Fibroblast of villous mesenchyme (primary cell): ENCODE data around the gene TMEM132D. TPM values are rescaled to one million over a fixed set of nuclear protein-coding genes. Genes with fewer than 3 reads are reported as not detected.
"Not testable (repeated sequence)": the region's sequence is repeated elsewhere in the genome, so short reads cannot be mapped to it uniquely, and the experiment has no call there.

Experiments
- DNase-seq: peaks from one replicate; pipeline ENCODE4 v3.0.0-alpha.2; 2010; ENCODE audit warnings: low read depth
- H3K4me3 ChIP-seq: 2 replicates; pipeline ENCODE4 v1.5.1; 2011; ENCODE audit warnings: low read depth, mild to moderate bottlenecking, low read length
- total RNA-seq: library from RNA; depleted of rRNA; stranded (reverse); fragments of >200 nt; gene quantifications from 2 replicates; pipeline ENCODE4 v1.2.3, GENCODE V29; 2012
- TF ChIP-seq, protein P1 (sequence below): IDR thresholded peaks from 2 replicates; pipeline ENCODE4 v1.5.1; 2012; ENCODE audit warnings: low read depth, mild to moderate bottlenecking, low read length; ENCODE audit not compliant: insufficient read depth

TMEM132D gene
- total RNA-seq, 1 donor: not detected

DNA sequence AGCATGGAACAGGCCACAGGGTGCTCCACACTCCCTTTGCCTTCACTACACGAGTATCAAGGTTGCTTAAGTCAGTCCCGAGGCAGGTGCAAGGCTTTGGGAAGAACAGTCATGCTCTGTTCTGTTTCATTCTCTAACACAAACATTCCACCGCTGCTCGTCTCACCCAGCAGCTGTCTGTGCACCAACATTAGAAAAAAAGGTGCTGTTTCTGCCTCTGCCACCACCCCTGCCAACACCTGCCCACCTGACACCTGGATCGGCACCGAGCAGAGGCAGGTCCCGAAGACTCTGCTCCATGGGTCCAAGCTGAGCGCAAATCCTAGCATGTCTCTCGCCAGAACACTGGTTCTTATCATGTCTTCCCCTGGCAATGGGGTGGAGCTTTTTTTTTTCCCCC lies 347.7 kb downstream of the TMEM132D start:
- TF ChIP-seq, protein P1, sequence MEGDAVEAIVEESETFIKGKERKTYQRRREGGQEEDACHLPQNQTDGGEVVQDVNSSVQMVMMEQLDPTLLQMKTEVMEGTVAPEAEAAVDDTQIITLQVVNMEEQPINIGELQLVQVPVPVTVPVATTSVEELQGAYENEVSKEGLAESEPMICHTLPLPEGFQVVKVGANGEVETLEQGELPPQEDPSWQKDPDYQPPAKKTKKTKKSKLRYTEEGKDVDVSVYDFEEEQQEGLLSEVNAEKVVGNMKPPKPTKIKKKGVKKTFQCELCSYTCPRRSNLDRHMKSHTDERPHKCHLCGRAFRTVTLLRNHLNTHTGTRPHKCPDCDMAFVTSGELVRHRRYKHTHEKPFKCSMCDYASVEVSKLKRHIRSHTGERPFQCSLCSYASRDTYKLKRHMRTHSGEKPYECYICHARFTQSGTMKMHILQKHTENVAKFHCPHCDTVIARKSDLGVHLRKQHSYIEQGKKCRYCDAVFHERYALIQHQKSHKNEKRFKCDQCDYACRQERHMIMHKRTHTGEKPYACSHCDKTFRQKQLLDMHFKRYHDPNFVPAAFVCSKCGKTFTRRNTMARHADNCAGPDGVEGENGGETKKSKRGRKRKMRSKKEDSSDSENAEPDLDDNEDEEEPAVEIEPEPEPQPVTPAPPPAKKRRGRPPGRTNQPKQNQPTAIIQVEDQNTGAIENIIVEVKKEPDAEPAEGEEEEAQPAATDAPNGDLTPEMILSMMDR: no peak
- no peak overlapping the region for H3K4me3 ChIP-seq
- no peak for DNase-seq

GRCh38 chr12:129552996-129553750 lies 350.7 kb downstream of the TMEM132D start:
- DNase-seq: no peak
- TF ChIP-seq, protein P1: no peak
- no peak overlapping the region for H3K4me3 ChIP-seq

GRCh38 chr12:129551441-129551840 lies 352.4 kb downstream of the TMEM132D start:
- TF ChIP-seq, protein P1: no peak
- no peak for DNase-seq
- no peak overlapping the region for H3K4me3 ChIP-seq

DNA sequence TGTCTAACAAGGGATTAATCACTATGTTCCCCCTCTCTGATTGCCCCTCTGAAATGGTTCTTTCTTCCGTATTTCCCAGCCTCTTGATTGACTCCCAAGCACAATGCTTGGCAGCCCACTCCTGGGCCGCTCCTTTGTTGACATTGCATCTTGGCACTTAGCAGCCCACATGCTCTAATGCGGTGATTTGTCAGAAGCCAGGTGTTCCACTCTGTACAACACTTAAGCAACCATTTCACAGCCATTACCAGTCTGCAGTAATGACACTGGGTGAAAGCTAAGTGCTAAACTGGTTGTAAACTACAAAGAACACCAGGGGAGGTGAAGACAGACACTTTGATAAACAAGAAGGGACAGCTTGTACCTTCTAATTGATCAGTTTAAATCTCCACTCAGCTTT lies 353.5 kb downstream of the TMEM132D start:
- TF ChIP-seq, protein P1: no peak

GRCh38 chr12:129549656-129550055 lies 354.2 kb downstream of the TMEM132D start:
- no peak for DNase-seq
- TF ChIP-seq, protein P1: no peak
- H3K4me3 ChIP-seq: no peak overlapping the region

More for the DNA sequence above, 353.5 kb downstream of the TMEM132D start:
- no peak overlapping the region for H3K4me3 ChIP-seq
- DNase-seq: no peak

- H3K4me3 ChIP-seq, DNase-seq: not testable (repeated sequence)
These were observed 354.8 kb downstream of the TMEM132D start for GRCh38 chr12:129549020-129549419.

DNA sequence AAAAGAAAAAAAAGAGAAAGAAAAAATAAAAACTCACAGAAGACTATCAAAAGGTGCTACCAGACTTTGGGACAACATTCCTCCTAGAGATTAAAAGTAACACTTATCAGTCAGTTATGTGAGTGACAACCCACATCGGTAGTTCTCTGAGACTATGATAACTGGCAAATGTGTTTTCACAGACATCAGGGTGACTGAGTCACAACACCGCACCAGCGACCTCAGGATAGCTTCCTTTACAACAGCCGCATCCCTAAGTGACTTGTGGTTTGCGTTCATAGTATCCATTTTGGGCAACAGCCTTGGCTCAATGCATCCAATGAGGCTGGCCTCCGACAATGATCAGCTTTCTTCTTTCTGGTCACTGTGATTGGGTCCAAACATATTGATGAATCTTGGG lies 359.1 kb downstream of the TMEM132D start:
- no peak for DNase-seq
- H3K4me3 ChIP-seq: no peak overlapping the region
- TF ChIP-seq, protein P1: no peak
